GM12873 (cell line): ENCODE results near the gene JUN.

ENCODE experiments used
- CTCF ChIP-seq: IDR thresholded peaks from 2 replicates; pipeline ENCODE4 v1.5.1; 2012; ENCODE audit warnings: low read depth, mild to moderate bottlenecking, moderate library complexity, low read length, control low read depth; ENCODE audit not compliant: insufficient read depth; ENCODE audit errors: missing control alignments

The JUN gene

GRCh38 chr1:58798910-58799442 is 15.1 kb upstream of the JUN start:
- TF ChIP-seq CTCF: no peak

GRCh38 chr1:58796416-58796815 is 12.6 kb upstream of the JUN start:
- no peak for TF ChIP-seq CTCF

- TF ChIP-seq CTCF: no peak
Measured at GRCh38 chr1:58794585-58794984, 10.7 kb upstream of the JUN start.

GRCh38 chr1:58792846-58793245 is 9.0 kb upstream of the JUN start:
- TF ChIP-seq CTCF: no peak

- TF ChIP-seq CTCF: no peak
Measured at GRCh38 chr1:58791106-58791505, 7.3 kb upstream of the JUN start.

- no peak for TF ChIP-seq CTCF
Measured at GRCh38 chr1:58789996-58790660, 6.3 kb upstream of the JUN start.

- TF ChIP-seq CTCF: no peak
Measured at GRCh38 chr1:58789322-58789856, 5.5 kb upstream of the JUN start.
